GM12872 (cell line): ENCODE data around the gene OPN4.

Experiments used
- CTCF ChIP-seq: IDR thresholded peaks from 3 replicates; pipeline ENCODE4 v1.5.1; 2011; ENCODE audit warnings: low read depth, mild to moderate bottlenecking, low read length, moderate library complexity; ENCODE audit not compliant: insufficient read depth

OPN4 gene

GRCh38 chr10:86655173-86655540 is 810 bp downstream of the OPN4 start:
- no peak for TF ChIP-seq CTCF

GRCh38 chr10:86655596-86655995 is 1.2 kb downstream of the OPN4 start:
- no peak for TF ChIP-seq CTCF

GRCh38 chr10:86657011-86657395 is 2.7 kb downstream of the OPN4 start:
- no peak for TF ChIP-seq CTCF

- no peak for TF ChIP-seq CTCF
These were observed 3.2 kb downstream of the OPN4 start for GRCh38 chr10:86657396-86658011.

- TF ChIP-seq CTCF, result no peak
These were observed 4.0 kb downstream of the OPN4 start for GRCh38 chr10:86658261-86658741.

GRCh38 chr10:86658751-86659150 is 4.4 kb downstream of the OPN4 start:
- no peak for TF ChIP-seq CTCF

GRCh38 chr10:86659161-86659691 is 4.9 kb downstream of the OPN4 start:
- no peak for TF ChIP-seq CTCF
